Caco-2 (cell line): ENCODE results near the gene LYPD1. TPM values are rescaled to one million over a fixed set of nuclear protein-coding genes. Genes with fewer than 3 reads are reported as not detected.

Source experiments
- BruUV-seq: library from RNA; stranded (reverse); fragments of 400-500 nt; replicated peaks from 2 replicates; lab custom pipeline; 2021; lab: Mats Ljungman, UMichigan
- CTCF ChIA-PET: fragments of 300-600 bp; sonication (Branson Sonifier 250); formaldehyde crosslinking; loops from one replicate; lab custom pipeline; 2022; ENCODE audit warnings: antibody characterized with exemption; lab: Charles Lee
- POLR2A ChIA-PET: fragments of 300-600 bp; sonication (Branson Sonifier 250); formaldehyde crosslinking; loops from one replicate; lab custom pipeline; 2022; ENCODE audit warnings: antibody characterized with exemption; lab: Charles Lee
- DNase-seq, 2 experiments: peaks; one replicate each; pipeline versions ENCODE4 v3.0.0 to v3.0.0-alpha.2; 2020 to 2022
- H3K27me3 ChIP-seq: replicated peaks from 2 replicates; pipeline ENCODE4 v1.6.0; 2011; ENCODE audit warnings: low read length; ENCODE audit not compliant: control insufficient read depth, insufficient read depth
- H3K36me3 ChIP-seq: 2 replicates; pipeline ENCODE4 v1.5.1; 2011; ENCODE audit warnings: low read length; ENCODE audit not compliant: control insufficient read depth, insufficient read depth
- H3K4me1 ChIP-seq: fragments of 250-450 bp; sonication (Bioruptor Pico); 2 replicates; pipeline ENCODE4 v1.5.1; 2020; ENCODE audit warnings: mild to moderate bottlenecking
- H3K4me3 ChIP-seq: 2 replicates; pipeline ENCODE4 v1.5.1; 2011; ENCODE audit warnings: low read depth, mild to moderate bottlenecking, control low read depth, low read length
- H3K9me3 ChIP-seq: fragments of 250-450 bp; sonication (Bioruptor Pico); 2 replicates; pipeline ENCODE4 v1.5.1; 2020; ENCODE audit warnings: mild to moderate bottlenecking, moderate library complexity
- H3K27ac Mint-ChIP-seq: one replicate; pipeline ENCODE4 v1.8.0; 2022; ENCODE audit warnings: mixed read lengths; ENCODE audit not compliant: unreplicated experiment
- H3K27me3 Mint-ChIP-seq: one replicate; pipeline ENCODE4 v1.8.0; 2022; ENCODE audit warnings: mixed read lengths; ENCODE audit not compliant: insufficient read depth, unreplicated experiment
- H3K36me3 Mint-ChIP-seq: one replicate; pipeline ENCODE4 v1.8.0; 2022; ENCODE audit warnings: mild to moderate bottlenecking, mixed read lengths; ENCODE audit not compliant: insufficient read depth, unreplicated experiment
- H3K4me1 Mint-ChIP-seq: one replicate; pipeline ENCODE4 v1.8.0; 2022; ENCODE audit warnings: low read depth, mixed read lengths; ENCODE audit not compliant: unreplicated experiment
- H3K4me3 Mint-ChIP-seq: one replicate; pipeline ENCODE4 v1.8.0; 2022; ENCODE audit warnings: mild to moderate bottlenecking, moderate library complexity, mixed read lengths; ENCODE audit not compliant: unreplicated experiment
- H3K9me3 Mint-ChIP-seq: one replicate; pipeline ENCODE4 v1.8.0; 2022; ENCODE audit warnings: mixed read lengths; ENCODE audit not compliant: unreplicated experiment
- CTCF ChIP-seq, 2 experiments: fragments of 200-600 bp in 1 of 2; IDR thresholded peaks; 1 replicate in 1 of 2; 2 replicates in 1 of 2; pipeline versions ENCODE4 v1.5.1 to v1.8.0; 2011 to 2022; ENCODE audit warnings: antibody characterized with exemption in 1 of 2, control low read depth in 1 of 2, inconsistent platforms in 1 of 2, low read depth in 1 of 2, low read length in 1 of 2, mild to moderate bottlenecking in 1 of 2, moderate library complexity in 1 of 2; ENCODE audit not compliant: insufficient read depth in 1 of 2, severe bottlenecking in 1 of 2, unreplicated experiment in 1 of 2
- intact Hi-C: fragments of 100-400 bp; cut with micrococcal nuclease; formaldehyde crosslinking; loops from one replicate; pipeline ENCODE4 v1.10.0; 2022; ENCODE audit not compliant: unreplicated experiment
- total RNA-seq: library from RNA; stranded (reverse); gene quantifications from 2 replicates; pipeline ENCODE4 v1.2.3, GENCODE V29; 2022

Gene LYPD1
- total RNA-seq, 1 experiment from 2014 or later, result 15.8 TPM

- POLR2A ChIA-PET, result no interaction called here
- DNase-seq, result no peak
- Mint-ChIP-seq H3K4me3 (no peak overlapping the region), H3K27ac (no peak overlapping the region), H3K36me3 (peaks cover 6% of the 10 kb centered on the region), H3K27me3 (no peaks in the 10 kb centered on the region), H3K4me1 (peaks cover 9% of the 10 kb centered on the region), H3K9me3 (no peaks in the 10 kb centered on the region)
- H3K4me1 ChIP-seq, result no peaks in the 10 kb centered on the region; the same call in 1 of the 2 replicates
- CTCF ChIA-PET, result interaction anchor here (0.5 kb wide), 1 partner anchor 207 kb away, joined by 4 read pairs; no protein-coding TSS in a partner anchor
- H3K4me3 ChIP-seq, result no peak overlapping the region
- no TSS peak for BruUV-seq
- H3K9me3 ChIP-seq, result no peaks in the 10 kb centered on the region
- intact Hi-C loops, result no loop called here
- H3K27me3 ChIP-seq, result no peaks in the 10 kb centered on the region
- H3K36me3 ChIP-seq, result no peaks in the 10 kb centered on the region
- no peak for TF ChIP-seq CTCF (IDR thresholded peaks at IDR 0.05; ENCODE audit: insufficient read depth in 1 of 2, low read depth in 1 of 2, low read length in 1 of 2, severe bottlenecking in 1 of 2, unreplicated experiment in 1 of 2)
These were observed 54.5 kb downstream of the LYPD1 start for GRCh38 chr2:132615329-132616085.

GRCh38 chr2:132611719-132612118 lies 58.3 kb downstream of the LYPD1 start:
- H3K4me3 Mint-ChIP-seq, result no peak overlapping the region
- BruUV-seq, result no TSS peak
- Histone ChIP-seq H3K36me3 (no peaks in the 10 kb centered on the region), H3K27me3 (no peaks in the 10 kb centered on the region), H3K9me3 (no peaks in the 10 kb centered on the region), H3K4me1 (no peaks in the 10 kb centered on the region), H3K4me3 (no peak overlapping the region)
- H3K27me3 Mint-ChIP-seq, result no peaks in the 10 kb centered on the region
- H3K27ac Mint-ChIP-seq, result no peak overlapping the region
- TF ChIP-seq CTCF (IDR thresholded peaks at IDR 0.05; ENCODE audit: insufficient read depth in 1 of 2, low read depth in 1 of 2, low read length in 1 of 2, severe bottlenecking in 1 of 2, unreplicated experiment in 1 of 2), result no peak
- DNase-seq, result no peak
- POLR2A ChIA-PET, result no interaction called here
- CTCF ChIA-PET, result interaction anchor here (0.6 kb wide), 1 partner anchor 59 kb away, joined by 3 read pairs; no protein-coding TSS in a partner anchor
- intact Hi-C loops, result no loop called here
- no peaks in the 10 kb centered on the region for H3K4me1 Mint-ChIP-seq
- H3K9me3 Mint-ChIP-seq, result no peaks in the 10 kb centered on the region
- H3K36me3 Mint-ChIP-seq, result peaks cover 6% of the 10 kb centered on the region

- no peaks in the 10 kb centered on the region for H3K9me3 Mint-ChIP-seq
- no peaks in the 10 kb centered on the region for H3K36me3 Mint-ChIP-seq
- TF ChIP-seq CTCF (IDR thresholded peaks at IDR 0.05; ENCODE audit: insufficient read depth in 1 of 2, low read depth in 1 of 2, low read length in 1 of 2, severe bottlenecking in 1 of 2, unreplicated experiment in 1 of 2), result no peak
- no peaks in the 10 kb centered on the region for H3K4me1 Mint-ChIP-seq
- H3K36me3 ChIP-seq, result no peaks in the 10 kb centered on the region; the same call in 1 of the 2 replicates
- H3K4me3 ChIP-seq, result no peak overlapping the region
- H3K4me3 Mint-ChIP-seq, result no peak overlapping the region
- no peaks in the 10 kb centered on the region for H3K27me3 Mint-ChIP-seq
- no peaks in the 10 kb centered on the region for H3K9me3 ChIP-seq
- ChIA-PET CTCF (no interaction called here), POLR2A (no interaction called here)
- no peaks in the 10 kb centered on the region for H3K27me3 ChIP-seq
- DNase-seq, result no peak
- H3K4me1 ChIP-seq, result no peaks in the 10 kb centered on the region
- intact Hi-C loops, result no loop called here
- no TSS peak for BruUV-seq
- H3K27ac Mint-ChIP-seq, result no peak overlapping the region
These were observed 60.7 kb downstream of the LYPD1 start for GRCh38 chr2:132609101-132609890.
